GM18499 (cell line): ENCODE measurements around the gene DENND2C.
"Not testable (repeated sequence)": the region's sequence is repeated elsewhere in the genome, so short reads cannot be mapped to it uniquely, and the experiment has no call there.

Source experiments
- ATAC-seq: cut with Tn5 transposase; IDR thresholded peaks from one replicate; pipeline ENCODE4 v1.9.1; 2021; ENCODE audit warnings: moderate number of reproducible peaks; ENCODE audit not compliant: insufficient read depth, unreplicated experiment

DENND2C gene

DNA sequence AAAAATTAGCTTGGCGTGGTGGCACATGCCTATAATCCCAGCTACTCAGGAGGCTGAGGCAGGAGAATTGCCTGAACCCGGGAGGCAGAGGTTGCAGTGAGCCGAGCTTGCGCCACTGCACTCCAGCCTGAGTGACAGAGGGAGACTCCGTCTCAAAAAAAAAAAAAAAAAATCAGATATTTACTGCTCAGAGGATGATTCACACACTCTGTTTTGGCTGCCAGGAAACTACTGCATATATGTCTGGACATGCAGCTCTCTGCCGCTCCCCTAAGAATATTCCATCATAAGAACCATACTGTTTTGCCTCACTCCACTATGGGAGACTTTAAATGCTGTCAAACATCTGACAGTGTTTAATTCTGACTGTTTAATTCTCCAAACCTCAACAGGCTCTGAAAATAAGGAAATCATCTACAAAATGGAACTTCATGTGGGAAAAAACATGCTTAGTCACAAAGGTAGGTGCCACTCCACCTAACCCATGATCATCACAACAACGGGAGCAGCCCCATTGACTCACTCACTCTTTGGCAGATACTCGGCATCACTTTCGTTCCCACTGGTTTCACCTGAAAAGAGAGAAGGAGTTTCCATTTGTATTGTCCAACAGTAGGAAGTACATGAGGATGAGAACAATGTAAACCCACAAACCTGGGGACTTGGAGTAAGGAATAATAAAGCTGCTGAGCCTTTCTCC, 59.2 kb downstream of the DENND2C start:
- no peak for ATAC-seq

DNA sequence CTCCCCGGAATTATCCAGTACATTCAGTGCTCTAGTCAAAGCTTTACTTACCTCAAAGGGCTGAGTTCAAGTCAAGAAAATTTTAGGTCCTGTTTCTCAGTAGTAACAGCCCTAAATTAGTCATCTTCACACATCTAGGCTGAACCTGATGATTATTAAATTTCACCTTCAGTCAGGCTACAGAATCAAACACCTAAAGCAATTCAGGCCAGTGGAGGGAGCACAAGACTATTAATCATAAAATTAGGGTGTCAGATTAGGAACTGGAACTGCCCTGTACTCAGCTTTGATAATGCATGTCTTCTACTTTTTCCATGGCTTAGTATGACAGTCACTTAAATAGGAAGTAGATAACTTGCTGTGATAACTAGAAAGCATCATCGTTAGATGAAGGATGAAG, 60.0 kb downstream of the DENND2C start:
- ATAC-seq, result no peak

DNA sequence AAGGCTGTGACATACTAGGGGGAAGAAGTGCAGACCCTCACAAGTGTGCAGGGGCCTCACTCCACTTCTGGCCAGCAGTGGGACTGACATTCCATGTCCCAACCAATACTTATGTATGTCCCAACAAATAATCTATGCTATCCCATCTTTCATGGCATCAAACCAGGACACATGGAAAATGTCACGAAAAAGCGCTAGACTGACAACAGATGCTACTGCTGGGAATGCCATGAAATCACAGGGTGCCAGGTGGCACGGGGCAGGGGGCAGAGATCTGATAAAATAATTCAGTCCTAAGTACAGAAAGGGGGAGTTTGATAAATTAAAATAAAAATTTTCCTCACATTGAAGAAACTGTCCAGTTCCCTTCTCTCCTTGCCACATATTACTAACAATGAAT, 60.8 kb downstream of the DENND2C start:
- ATAC-seq, result no peak

DNA sequence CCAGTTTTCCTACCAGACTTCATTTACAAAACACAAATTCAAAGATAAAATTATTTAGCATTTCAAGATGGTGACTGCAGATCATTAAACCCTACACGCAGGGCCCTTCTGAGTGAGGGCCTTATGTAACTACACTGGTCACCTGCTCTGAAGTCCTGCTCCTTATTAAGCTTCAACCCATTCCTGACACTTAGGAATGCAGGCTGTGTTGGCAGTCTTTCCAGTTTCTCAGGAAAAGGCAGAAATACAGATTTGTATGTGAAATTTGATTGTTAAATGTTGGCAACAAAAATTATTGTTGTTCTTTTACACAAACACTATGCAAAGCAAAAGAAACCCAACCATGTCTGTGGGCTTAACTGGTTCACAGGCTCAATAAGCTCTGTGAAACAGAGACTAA, 62.6 kb downstream of the DENND2C start:
- no peak for ATAC-seq

DNA sequence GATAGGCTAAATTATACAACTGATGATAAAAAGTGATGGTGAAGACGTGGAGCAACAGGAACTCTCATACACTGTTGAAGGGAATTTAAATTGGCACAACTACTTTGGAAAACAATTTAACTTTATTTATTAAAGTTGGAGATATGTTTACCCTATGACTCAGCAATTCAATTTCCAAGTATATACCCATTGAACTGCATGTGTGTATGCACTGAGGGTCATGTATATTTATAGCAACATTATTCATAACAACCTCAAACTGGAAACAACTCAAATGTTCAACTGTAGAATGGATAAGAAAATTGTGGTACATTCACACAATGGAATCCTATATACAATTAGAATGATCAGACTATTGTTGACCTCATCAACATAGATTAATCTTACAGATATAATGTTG, 71.9 kb downstream of the DENND2C start:
- ATAC-seq, result no peak

DNA sequence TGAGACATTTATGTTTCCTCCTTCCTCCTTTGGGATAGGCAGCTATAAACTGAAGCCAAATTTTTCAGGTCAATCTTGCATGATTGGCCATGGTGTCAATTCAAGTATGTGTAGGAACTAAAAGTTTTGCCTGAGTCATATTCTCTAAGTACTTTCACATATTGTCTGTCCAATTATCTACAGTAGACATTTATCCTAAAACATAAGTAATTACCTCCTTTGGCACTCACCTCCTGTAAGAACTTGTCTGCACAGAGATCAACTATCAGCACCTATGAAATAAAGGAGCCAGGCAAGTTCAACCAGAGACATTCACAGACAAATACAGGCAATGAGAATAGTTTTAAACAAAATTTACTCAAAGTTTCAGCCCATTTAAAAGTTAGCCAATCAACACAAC, 74.2 kb downstream of the DENND2C start:
- ATAC-seq, result no peak

DNA sequence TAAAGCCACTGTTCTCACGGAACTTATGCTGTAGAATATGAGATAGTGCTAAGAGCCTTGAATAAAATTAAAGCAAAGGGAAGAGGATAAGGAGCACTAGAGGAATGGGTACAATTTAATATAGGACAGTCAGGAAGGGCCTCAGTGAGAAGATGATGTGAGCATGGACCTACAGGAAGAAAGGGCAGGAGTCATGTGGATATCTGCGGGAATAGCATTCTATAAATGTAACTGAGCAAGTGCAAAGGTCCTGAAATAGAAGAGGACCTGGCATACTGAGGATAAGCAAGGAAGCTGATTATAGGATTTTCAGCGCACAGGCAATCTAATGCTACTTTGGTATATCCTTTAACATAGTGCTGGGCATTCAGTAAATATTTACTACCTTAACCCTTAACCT, 75.8 kb downstream of the DENND2C start:
- ATAC-seq, result no peak

DNA sequence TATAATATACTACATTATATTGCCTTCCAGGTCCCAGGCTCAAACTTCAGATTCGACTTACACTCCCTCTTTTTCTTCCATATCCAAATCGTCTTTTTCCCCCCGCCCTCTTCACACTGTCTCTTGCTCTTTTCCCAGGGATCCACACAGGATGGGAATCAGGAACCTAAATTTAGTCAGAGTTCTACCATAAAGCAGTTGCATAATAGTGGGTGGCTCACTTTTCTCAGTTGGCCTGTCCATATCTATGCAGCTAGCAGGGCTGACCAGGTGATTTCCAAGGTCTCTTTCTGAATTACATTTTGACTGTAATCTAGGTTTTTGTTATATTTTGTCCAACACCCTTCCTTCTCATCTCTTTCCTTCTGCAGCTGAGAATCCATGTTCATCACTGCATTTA, 80.7 kb downstream of the DENND2C start:
- ATAC-seq, result no peak

DNA sequence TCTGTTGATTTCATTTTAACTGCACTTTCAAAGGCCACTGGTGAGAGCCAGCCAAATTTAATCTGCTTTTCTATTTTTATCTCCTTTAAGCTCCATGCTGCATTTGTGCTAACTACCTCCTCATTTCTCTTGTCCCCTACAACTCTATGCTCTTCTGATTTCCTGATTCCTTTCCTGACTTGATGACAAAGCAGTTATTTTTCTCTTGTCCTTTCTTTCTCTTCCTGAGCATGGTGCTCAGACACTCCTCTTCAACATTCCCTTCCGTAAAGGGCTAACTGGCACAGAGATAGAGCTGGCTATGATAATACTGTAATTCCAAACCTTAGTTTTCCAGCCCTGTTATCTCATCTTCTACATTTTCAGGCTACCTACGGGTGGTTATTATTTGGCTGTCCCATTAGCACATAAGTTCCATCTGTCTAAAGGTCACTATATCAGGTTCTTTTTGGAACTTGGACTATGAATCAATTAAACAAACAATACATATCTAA, 81.6 kb downstream of the DENND2C start:
- no peak for ATAC-seq

DNA sequence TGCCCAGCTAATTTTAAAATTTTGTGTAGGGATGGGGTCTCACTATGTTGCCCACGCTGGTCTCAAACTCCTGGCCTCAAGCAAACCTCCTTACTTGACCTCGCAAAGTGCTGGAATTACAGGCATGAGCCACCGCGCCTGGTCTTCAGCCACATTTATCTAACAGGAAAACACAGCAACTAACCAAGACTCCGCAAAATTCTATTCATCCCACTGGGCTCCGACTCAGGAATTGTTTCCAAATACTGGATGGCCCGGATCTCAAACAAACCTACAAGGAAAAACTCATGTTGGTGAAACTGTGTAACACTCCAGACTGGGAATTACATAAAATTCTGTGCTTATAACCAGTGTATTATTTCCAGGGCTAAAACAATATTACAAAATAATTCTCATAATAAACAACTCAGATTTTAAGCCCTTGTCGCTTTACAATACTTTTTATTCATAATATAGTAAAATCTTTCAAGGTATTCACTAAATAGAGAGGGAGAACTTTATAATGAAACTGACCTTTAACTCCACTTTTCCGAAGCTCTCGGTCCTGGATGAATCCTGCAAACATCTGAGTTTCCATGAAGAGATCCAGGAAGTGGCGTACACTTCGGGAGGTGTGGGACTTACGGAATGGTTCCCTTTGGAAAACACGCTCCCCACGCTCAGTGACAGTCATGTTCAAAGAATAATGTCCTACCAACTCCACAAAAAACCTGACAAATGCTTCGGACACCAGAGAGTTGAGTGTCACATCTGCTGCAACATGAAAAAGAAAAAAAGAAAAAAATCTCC, 82.5 kb downstream of the DENND2C start:
- ATAC-seq, result no peak

DNA sequence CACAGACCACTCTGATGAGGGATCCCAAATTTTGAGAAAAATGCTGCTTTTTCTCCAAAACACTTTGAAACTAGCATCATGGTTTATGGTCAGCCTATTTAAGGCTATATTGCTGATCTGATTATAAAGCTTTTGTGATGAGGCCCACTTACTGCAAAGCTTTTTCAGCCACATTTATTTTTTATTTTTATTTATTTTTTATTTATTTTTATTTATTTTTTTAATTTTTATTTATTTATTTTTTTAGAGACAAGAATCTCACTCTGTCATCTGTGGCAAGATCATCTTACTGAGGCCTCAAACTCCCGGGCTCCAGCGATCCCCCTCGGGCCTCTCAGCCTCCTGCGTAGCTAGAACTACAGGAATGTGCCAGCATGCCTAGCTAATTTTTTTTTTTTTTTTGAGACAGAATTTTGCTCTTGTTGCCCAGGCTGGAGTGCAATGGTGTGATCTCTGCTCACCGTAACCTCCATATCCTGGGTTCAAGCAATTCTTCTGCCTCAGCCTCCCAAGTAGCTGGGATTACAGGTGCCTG, 83.3 kb downstream of the DENND2C start:
- no peak for ATAC-seq

DNA sequence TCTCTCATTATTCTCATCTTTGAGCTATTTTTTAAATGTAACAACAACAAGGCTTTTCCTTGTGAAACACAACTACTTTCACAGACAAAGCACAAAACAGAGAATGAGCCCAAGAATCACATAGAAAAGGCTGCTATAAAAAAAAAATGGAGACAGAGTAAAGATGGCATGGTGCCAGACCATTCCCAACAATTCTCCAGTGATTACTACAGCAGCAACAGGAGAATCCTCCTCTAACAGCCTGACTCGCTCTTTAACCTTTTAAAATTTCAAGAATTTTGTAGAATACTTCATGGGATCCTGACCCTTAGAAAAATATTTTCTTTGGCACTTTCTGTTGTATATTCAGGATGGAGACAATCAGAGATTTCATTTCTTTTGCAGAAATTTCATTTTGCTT, 84.6 kb downstream of the DENND2C start:
- ATAC-seq, result no peak

DNA sequence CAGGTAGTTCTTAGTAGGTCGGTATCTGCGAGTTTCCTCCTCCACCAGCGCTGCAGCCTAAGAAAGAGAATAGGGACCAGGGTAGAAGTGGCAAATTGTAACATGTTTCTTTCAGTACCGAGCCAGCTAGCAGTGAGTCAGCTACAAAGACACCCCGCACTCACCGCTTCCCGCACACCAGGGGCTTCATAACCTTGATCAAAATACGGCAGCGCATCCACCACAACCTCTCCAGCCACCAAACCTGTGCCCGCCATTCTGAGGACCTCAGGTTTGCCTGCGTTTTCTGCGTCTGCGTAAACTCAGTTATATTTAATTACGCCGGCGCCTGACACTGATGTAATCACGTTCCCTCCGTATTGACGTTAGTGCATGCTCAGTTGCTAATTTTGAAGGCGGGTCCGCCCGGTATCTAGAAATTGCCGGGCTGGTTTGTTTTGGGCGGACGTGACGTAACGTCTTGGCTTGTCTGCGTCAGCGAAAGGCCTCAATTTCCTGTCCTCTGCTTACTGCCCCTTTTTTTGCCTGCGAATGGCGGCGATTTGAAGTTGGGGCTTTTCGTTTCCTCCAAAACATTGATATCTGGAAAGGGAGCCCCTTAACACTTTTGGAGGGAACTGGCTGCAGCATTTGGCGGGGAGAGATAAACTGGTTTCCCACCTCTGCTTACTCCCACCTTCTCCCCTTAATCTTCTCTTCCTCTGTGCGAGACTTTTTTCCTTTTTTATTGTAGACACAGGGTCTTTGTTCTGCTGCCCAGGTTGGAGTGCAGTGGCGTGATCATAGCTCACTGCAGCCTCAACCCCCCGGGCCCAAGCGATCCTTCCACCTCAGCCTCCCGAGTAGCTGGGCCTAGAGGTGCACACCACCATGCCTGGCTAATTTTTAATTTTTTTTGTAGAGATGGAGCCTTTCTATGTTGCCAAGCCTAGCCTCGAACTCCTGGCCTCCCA, 88.2 kb downstream of the DENND2C start, which contains the start of gene BCAS2:
BCAS2 (minus strand) TSS at position 281 of the 953 bp plus-strand sequence; CDS start at position 257, 24 bp downstream.
- peak; percentile 97 for ATAC-seq

DNA sequence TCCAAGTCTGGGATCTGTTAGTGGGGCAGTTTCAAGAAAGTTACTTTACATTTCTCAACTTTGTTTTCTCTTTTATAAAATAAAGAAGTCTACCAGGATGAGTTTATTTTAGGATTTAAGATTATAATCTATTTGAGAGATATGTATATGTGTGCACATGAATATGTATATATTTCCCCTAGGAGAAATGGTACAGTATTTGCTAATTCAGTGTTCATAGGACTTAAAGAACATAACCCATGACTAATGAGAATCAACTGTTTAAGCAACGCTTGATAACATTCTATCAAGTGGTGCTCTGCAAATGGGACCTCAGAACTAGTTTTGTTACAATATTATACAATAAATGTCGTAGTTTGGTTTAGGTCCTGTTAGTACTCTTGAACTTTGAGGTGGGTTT, 95.5 kb downstream of the DENND2C start:
- ATAC-seq, result no peak

DNA sequence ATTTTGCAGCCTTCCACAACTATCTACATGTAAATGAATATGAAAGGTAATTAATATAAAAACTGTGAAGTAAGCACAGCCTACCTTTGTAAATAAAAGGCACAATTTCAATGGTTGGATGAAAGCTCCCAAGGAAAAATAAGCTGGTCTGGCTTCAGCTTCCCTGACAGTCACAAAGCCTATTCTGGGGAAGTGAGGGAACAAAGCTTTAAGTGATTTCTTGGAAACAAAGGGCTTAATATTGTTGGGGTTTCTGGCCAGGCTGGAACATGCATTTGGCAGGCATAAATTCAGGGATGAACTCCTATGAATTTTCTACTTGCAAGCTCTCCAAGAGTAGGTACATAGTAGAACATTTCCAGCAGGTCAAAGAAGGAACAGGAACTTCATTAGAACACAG, 105.7 kb downstream of the DENND2C start:
- no peak for ATAC-seq

DNA sequence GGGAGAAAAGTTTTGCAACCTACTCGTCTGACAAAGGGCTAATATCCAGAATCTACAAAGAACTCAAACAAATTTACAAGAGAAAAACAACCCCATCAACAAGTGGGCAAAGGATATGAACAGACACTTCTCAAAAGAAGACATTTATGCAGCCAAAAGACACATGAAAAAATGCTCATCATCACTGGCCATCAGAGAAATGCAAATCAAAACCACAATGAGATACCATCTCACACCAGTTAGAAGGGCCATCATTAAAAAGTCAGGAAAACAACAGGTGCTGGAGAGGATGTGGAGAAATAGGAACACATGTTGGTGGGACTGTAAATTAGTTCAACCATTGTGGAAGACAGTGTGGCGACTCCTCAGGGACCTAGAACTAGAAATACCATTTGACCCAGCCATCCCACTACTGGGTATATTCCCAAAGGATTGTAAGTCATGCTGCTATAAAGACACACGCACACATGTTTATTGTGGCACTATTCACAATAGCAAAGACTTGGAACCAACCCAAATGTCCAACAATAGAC, 106.8 kb downstream of the DENND2C start:
- ATAC-seq, result not testable (repeated sequence)

DNA sequence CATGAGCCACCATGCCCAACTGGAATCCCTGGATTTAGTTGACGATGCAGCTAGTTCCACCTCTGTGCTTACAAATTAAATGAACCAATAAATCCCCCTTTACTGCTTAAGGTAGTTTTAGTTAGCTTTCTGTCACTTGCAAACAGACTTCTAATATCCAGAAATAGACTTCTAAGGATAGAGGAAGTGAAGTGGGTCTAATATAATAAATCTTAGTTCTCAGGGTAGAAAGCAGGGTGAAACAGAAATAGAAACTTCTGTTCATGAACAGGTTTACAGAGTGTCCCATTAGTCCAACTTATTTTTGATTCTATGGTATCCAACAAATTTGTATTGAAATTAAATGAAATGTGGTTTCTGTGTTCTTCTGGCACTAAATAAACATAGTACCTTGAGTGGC, 108.5 kb downstream of the DENND2C start:
- ATAC-seq, result no peak

DNA sequence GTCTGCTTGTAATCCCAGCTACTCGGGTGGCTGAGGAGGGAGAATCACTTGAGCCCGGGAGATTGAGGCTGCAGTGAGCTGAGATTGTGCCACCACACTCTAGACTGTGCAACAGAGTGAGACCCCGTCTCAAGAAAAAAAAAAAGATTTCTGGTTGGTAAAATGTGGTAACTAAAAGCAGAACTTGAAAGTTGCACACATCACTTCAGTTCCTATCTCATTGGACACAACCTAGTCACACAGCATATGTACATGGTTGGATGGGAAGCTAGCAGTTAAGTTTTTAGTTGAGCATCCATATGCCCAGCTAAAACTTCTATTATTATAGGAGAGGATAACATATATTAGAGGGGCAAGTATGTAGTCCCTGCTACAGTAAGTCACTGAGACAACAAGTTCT, 110.5 kb downstream of the DENND2C start:
- no peak for ATAC-seq

DNA sequence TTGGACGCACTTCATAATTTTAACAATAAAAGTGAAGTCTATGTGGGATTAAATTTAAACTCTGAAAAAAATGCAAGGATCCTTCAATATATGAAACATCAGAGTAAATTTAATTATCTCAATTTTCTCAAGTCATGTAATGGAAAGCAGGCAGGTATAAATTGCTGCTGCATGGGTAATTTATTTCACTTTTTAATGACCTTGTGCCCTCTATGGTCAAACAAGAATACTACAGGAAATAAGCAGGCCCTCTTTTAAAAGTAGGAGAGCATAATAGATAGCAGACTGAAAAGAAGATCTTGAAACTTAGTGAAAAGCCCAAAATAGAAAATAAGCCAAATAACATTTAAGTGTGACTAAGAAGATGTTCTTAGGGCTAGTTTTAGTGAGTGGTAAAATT, 111.3 kb downstream of the DENND2C start:
- ATAC-seq, result no peak

DNA sequence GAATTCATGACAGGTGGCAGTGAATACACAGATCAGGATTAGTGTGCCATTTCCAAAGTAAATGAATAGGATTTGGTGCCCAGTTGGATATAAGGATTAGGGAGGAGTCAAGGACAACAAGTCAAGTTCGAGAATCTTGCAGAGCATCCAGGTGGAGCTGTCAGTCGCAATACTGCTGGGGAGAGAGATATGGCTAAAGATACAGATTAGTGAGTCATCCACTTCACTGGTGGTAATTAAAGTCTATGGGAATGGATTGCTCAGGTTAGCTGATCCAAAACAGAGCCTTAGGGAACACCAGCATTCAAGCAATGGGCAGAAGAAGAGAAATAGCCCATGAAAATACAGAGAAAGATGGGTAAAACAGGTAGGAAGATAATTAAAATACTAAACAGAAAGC, 115.3 kb downstream of the DENND2C start:
- ATAC-seq, result no peak
